ENCODE data around the gene FRYL.

Gene FRYL

GRCh38 chr4:48604041-48604440 is 176.0 kb downstream of the FRYL start:
- no peaks in the 10 kb centered on the region for H3K9me3 Mint-ChIP-seq
- H3K27me3 Mint-ChIP-seq (ENCODE audit: low read depth, poor library complexity) = no peaks in the 10 kb centered on the region
- no peaks in the 10 kb centered on the region for H3K4me1 Mint-ChIP-seq
- peaks cover 24% of the 10 kb centered on the region for H3K36me3 Mint-ChIP-seq (ENCODE audit: low read depth)
- no peak overlapping the region for H3K4me3 Mint-ChIP-seq
- H3K27ac Mint-ChIP-seq = no peak overlapping the region
- no peak for TF ChIP-seq CTCF (IDR thresholded peaks at IDR 0.05)
- no peak for DNase-seq

GRCh38 chr4:48603366-48604003 is 176.6 kb downstream of the FRYL start:
- Mint-ChIP-seq H3K27ac (peak overlapping the region; percentile 57), H3K36me3 (ENCODE audit: low read depth) (peaks cover 21% of the 10 kb centered on the region), H3K9me3 (no peaks in the 10 kb centered on the region), H3K4me3 (no peak overlapping the region), H3K27me3 (ENCODE audit: low read depth, poor library complexity) (no peaks in the 10 kb centered on the region), H3K4me1 (no peaks in the 10 kb centered on the region)
- TF ChIP-seq CTCF (IDR thresholded peaks at IDR 0.05) = no peak
- no peak for DNase-seq

- peaks cover 17% of the 10 kb centered on the region for H3K36me3 Mint-ChIP-seq (ENCODE audit: low read depth)
- H3K27me3 Mint-ChIP-seq (ENCODE audit: low read depth, poor library complexity) = no peaks in the 10 kb centered on the region
- no peaks in the 10 kb centered on the region for H3K9me3 Mint-ChIP-seq
- no peak overlapping the region for H3K4me3 Mint-ChIP-seq
- H3K4me1 Mint-ChIP-seq = no peaks in the 10 kb centered on the region
- no peak overlapping the region for H3K27ac Mint-ChIP-seq
- DNase-seq = no peak
- no peak for TF ChIP-seq CTCF (IDR thresholded peaks at IDR 0.05)
These were observed 177.3 kb downstream of the FRYL start for GRCh38 chr4:48602763-48603162.

GRCh38 chr4:48602222-48602621 is 177.9 kb downstream of the FRYL start:
- no peaks in the 10 kb centered on the region for H3K4me1 Mint-ChIP-seq
- no peaks in the 10 kb centered on the region for H3K27me3 Mint-ChIP-seq (ENCODE audit: low read depth, poor library complexity)
- H3K36me3 Mint-ChIP-seq (ENCODE audit: low read depth) = peaks cover 12% of the 10 kb centered on the region
- no peak overlapping the region for H3K27ac Mint-ChIP-seq
- H3K9me3 Mint-ChIP-seq = no peaks in the 10 kb centered on the region
- TF ChIP-seq CTCF (IDR thresholded peaks at IDR 0.05) = no peak
- H3K4me3 Mint-ChIP-seq = no peak overlapping the region
- no peak for DNase-seq

- DNase-seq = no peak
- Mint-ChIP-seq H3K9me3 (no peaks in the 10 kb centered on the region), H3K4me3 (no peak overlapping the region), H3K36me3 (ENCODE audit: low read depth) (peaks cover 16% of the 10 kb centered on the region), H3K27ac (no peak overlapping the region), H3K27me3 (ENCODE audit: low read depth, poor library complexity) (no peaks in the 10 kb centered on the region), H3K4me1 (peaks cover 10% of the 10 kb centered on the region)
- no peak for TF ChIP-seq CTCF (IDR thresholded peaks at IDR 0.05)
These were observed 183.7 kb downstream of the FRYL start for GRCh38 chr4:48596336-48596735.

- no peaks in the 10 kb centered on the region for H3K9me3 Mint-ChIP-seq
- H3K4me1 Mint-ChIP-seq = peaks cover 10% of the 10 kb centered on the region
- H3K4me3 Mint-ChIP-seq = no peak overlapping the region
- DNase-seq = no peak
- H3K27ac Mint-ChIP-seq = peak overlapping the region; percentile 69
- no peaks in the 10 kb centered on the region for H3K27me3 Mint-ChIP-seq (ENCODE audit: low read depth, poor library complexity)
- H3K36me3 Mint-ChIP-seq (ENCODE audit: low read depth) = peaks cover 34% of the 10 kb centered on the region
- no peak for TF ChIP-seq CTCF (IDR thresholded peaks at IDR 0.05)
These were observed 185.9 kb downstream of the FRYL start for GRCh38 chr4:48594180-48594579.
